Mucosa of rectum (tissue), 2 donors: ENCODE data around the gene GBF1.
"Not testable (repeated sequence)": the region's sequence is repeated elsewhere in the genome, so short reads cannot be mapped to it uniquely, and the experiment has no call there.

Source experiments
- H3K27ac ChIP-seq, 2 donors: one replicate each; pipeline ENCODE4 v1.7.0; 2013; ENCODE audit warnings: inconsistent platforms in 2 of 2, low read depth in 2 of 2, low read length in 2 of 2
- H3K27me3 ChIP-seq, 2 donors: one replicate each; pipeline ENCODE4 v1.7.0; 2013; ENCODE audit warnings: low read length in 2 of 2; ENCODE audit not compliant: control insufficient read depth in 2 of 2, insufficient read depth in 2 of 2
- H3K36me3 ChIP-seq, 2 donors: one replicate each; pipeline ENCODE4 v1.7.0; 2013; ENCODE audit warnings: low read length in 2 of 2; ENCODE audit not compliant: control insufficient read depth in 2 of 2, insufficient read depth in 2 of 2
- H3K4me1 ChIP-seq, 2 donors: one replicate each; pipeline ENCODE4 v1.7.0; 2013; ENCODE audit warnings: low read length in 2 of 2, mild to moderate bottlenecking in 1 of 2; ENCODE audit not compliant: control insufficient read depth in 2 of 2, insufficient read depth in 2 of 2
- H3K4me3 ChIP-seq, 2 donors: one replicate each; pipeline ENCODE4 v1.7.0; 2013; ENCODE audit warnings: low read length in 2 of 2
- H3K9ac ChIP-seq, 2 donors: one replicate each; pipeline ENCODE4 v1.7.0; 2013; ENCODE audit warnings: low read length in 2 of 2, low read depth in 1 of 2, mild to moderate bottlenecking in 1 of 2
- H3K9me3 ChIP-seq, 2 donors: one replicate each; pipeline ENCODE4 v1.7.0; 2013; ENCODE audit warnings: low read length in 2 of 2; ENCODE audit not compliant: control insufficient read depth in 2 of 2
- donor health status: healthy.
- donor health status: Normal muscosa, but diverticular disease.

GBF1 gene

DNA sequence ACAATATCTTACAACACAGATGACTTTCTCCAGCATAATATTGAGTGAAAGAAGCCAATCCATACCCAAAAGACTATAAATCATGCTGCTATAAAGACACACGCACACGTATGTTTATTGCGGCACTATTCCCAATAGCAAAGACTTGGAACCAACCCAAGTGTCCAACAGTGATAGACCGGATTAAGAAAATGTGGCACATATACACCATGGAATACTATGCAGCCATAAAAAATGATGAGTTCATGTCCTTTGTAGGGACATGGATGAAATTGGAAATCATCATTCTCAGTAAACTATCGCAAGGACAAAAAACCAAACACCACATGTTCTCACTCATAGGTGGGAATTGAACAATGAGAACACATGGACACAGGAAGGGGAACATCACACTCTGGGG lies 63.0 kb downstream of the GBF1 start:
- not testable (repeated sequence) for H3K9me3 ChIP-seq, H3K4me1 ChIP-seq, H3K4me3 ChIP-seq, H3K27ac ChIP-seq, H3K27me3 ChIP-seq, H3K9ac ChIP-seq, H3K36me3 ChIP-seq

DNA sequence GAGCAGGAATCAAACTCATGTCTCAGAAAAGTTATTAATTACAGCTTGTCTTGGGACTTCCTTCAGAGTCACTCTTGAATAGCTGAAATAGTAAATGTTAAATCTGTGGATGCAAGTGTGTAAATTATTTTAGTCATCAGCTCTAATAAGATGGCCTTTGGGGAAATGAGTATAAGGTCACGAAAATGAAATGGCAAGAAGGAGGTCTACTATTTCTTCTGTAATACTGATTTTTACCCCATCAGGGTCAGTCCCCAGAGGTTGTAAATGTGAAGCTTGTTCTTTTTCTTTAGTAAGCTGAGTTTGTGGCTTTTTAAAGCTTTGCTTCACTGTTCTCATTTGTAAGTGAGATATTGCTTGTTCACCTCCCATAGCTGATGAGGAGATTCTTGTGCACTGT lies 63.9 kb downstream of the GBF1 start:
- Histone ChIP-seq H3K4me1 (peaks cover 0 to 4% of the 10 kb centered on the region in 2 donors), H3K4me3 (no peak overlapping the region), H3K9me3 (no peaks in the 10 kb centered on the region), H3K27me3 (no peaks in the 10 kb centered on the region), H3K27ac (no peak overlapping the region), H3K36me3 (peaks cover 0 to 3% of the 10 kb centered on the region in 2 donors), H3K9ac (no peak overlapping the region)

DNA sequence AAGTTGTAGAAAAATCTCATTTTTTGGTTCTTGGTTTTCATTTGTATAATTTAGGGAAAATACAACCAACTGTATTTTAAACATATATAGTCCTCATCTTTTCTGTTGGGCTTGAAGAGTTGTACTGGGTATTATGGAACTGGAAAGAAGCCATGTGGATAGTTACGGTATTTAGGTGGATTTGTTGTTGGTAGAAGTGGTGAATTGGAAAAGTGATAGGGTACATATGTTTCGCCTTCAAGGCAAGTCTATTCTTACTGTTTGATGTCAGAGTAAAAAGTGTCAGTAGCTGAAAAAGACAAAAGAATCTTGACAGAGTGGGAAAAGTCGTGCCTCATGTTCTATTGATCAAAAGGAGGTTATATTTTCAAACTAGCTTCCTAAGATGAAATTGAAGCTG lies 64.6 kb downstream of the GBF1 start:
- Histone ChIP-seq H3K9ac (no peak overlapping the region), H3K9me3 (no peaks in the 10 kb centered on the region), H3K27me3 (no peaks in the 10 kb centered on the region), H3K4me1 (peaks cover 0 to 4% of the 10 kb centered on the region in 2 donors), H3K4me3 (no peak overlapping the region), H3K27ac (peak overlapping the region in 1 of 2 donors; percentile 18), H3K36me3 (peaks cover 0 to 10% of the 10 kb centered on the region in 2 donors)

DNA sequence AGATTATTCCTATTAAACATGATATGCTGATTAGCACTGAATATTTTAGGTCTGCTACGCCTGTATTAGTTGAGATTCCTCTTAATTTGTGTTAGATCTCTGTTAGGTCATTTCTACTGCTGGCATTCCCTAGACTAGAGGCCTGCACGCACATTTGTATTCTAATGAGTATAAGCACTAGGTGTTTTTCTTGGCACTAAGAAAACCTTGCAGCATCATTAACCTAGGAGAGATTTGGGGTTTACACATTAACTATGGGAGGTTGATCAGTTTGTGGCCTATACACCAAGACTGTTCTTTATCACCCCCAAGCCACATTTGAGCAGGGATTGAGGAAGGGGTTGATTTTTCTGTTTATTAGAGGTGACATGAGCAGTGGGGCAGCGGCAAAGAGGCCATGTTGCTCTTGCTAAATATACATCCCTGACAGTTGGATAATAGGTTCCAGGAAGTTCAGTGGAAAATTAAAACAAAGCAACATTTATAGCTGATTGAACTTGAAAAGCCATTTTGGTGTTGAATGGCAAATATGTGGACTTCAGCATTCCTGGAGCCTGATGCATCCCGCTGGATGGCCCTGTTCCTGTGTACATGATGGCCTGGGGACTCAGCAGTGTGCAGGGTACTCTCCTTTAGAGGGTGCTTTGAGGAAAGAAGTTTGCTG lies 65.2 kb downstream of the GBF1 start:
- no peaks in the 10 kb centered on the region for H3K9me3 ChIP-seq
- peaks cover 0 to 13% of the 10 kb centered on the region in 2 donors for H3K36me3 ChIP-seq
- H3K4me3 ChIP-seq = no peak overlapping the region
- peak overlapping the region in 1 of 2 donors; percentile 18 for H3K27ac ChIP-seq
- H3K9ac ChIP-seq = no peak overlapping the region
- peaks cover 0 to 4% of the 10 kb centered on the region in 2 donors for H3K4me1 ChIP-seq
- H3K27me3 ChIP-seq = no peaks in the 10 kb centered on the region

DNA sequence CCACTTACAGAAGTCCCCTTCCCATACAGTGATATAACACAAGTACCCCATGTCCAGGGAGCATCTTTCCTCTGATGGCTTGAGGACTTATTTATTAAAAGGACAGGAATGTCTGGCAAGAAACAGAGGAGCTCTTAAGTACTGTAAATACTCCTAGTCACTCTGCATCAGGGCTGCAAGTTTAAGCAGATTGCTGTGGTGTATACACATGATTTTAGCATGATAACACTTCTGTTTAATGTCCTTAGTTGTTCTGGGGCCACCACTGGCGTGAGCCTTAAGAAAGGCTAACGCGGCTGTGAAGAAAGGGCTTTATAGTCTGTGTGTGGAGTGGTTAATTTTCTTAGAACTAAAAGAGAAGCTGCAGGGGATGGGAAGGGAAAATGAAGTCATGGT lies 65.7 kb downstream of the GBF1 start:
- H3K27ac ChIP-seq = no peak overlapping the region
- H3K36me3 ChIP-seq = peaks cover 0 to 13% of the 10 kb centered on the region in 2 donors
- no peaks in the 10 kb centered on the region for H3K27me3 ChIP-seq
- H3K9ac ChIP-seq = no peak overlapping the region
- peaks cover 0 to 4% of the 10 kb centered on the region in 2 donors for H3K4me1 ChIP-seq
- H3K9me3 ChIP-seq = no peaks in the 10 kb centered on the region
- H3K4me3 ChIP-seq = no peak overlapping the region

DNA sequence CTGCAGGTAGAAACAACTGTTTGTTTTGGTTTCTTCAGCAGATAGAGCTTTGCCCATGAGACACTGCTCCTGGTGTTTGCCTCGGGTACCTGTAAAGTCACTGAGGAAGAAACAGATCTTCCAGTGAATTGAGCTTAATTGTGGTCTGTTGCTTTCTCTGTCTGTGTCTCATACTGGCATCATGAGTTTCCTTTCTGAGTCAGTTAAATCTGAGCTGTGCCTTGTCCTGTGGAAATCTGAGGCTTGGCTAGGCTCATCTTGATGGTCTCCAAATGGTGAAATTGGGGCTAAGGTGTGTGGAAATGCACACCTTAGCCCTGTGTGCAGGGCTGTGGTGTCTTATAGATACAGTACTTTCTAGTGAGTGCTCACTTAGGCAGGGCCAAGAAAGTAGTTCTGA lies 67.4 kb downstream of the GBF1 start:
- H3K27me3 ChIP-seq = no peaks in the 10 kb centered on the region
- no peak overlapping the region for H3K9ac ChIP-seq
- no peak overlapping the region for H3K27ac ChIP-seq
- H3K36me3 ChIP-seq = peaks cover 0 to 9% of the 10 kb centered on the region in 2 donors
- no peak overlapping the region for H3K4me3 ChIP-seq
- H3K4me1 ChIP-seq = peaks cover 0 to 4% of the 10 kb centered on the region in 2 donors
- H3K9me3 ChIP-seq = no peaks in the 10 kb centered on the region

DNA sequence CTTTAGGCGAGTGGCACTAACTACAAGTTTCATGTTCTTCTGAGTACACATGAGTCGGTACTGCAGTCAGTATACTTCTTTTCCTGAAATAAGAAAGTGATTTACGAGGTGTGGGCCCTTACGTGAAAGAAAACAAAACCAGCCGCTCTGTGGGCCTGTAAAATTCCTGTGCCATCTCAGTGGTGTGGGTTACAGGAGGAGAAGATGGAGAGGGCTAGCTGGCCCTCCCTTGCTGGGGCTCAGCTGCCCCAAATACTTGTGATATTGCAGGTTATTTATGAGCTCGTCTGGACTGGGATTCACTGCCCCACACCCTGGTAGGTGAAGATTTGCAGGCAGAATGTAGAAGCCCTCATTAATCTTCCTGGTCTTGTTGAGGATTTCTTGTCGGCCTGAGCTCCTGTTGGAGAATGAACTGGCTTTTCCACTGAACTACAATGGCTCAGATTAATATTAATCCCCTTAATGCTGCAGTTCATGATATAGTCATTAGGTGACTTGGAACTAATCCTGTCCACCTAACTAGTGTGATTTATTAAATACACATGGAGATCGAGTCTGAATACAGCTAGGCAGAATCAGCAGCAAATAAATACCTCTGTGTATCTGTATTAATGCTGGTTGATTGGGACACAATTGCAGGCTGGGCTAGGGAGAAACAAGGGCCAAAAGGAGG lies 68.0 kb downstream of the GBF1 start:
- Histone ChIP-seq H3K27me3 (no peaks in the 10 kb centered on the region), H3K36me3 (peaks cover 0 to 9% of the 10 kb centered on the region in 2 donors), H3K9ac (no peak overlapping the region), H3K4me1 (peaks cover 0 to 4% of the 10 kb centered on the region in 2 donors), H3K4me3 (no peak overlapping the region), H3K9me3 (no peaks in the 10 kb centered on the region), H3K27ac (no peak overlapping the region)

DNA sequence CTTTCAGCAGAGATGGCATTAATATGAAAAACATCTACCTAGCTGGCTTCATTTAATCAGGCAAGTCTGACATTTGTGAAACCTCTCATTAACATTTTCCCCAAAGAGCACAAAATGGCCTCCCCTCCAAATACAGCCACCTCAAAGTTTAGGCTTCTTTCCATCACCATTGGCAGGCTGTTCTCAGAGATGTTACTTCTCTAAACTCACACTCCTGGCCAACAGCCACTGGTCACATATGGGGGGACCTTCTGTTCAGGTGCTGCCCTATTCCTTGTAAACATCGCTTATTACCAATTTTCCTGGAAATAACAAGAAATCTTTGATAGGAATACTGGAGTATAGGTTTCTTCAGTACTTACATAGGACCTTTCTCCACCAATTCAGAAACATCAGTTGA lies 69.5 kb downstream of the GBF1 start:
- Histone ChIP-seq H3K9me3 (no peaks in the 10 kb centered on the region), H3K4me1 (peaks cover 0 to 4% of the 10 kb centered on the region in 2 donors), H3K27me3 (no peaks in the 10 kb centered on the region), H3K9ac (no peak overlapping the region), H3K36me3 (peaks cover 0 to 9% of the 10 kb centered on the region in 2 donors), H3K27ac (no peak overlapping the region), H3K4me3 (no peak overlapping the region)

DNA sequence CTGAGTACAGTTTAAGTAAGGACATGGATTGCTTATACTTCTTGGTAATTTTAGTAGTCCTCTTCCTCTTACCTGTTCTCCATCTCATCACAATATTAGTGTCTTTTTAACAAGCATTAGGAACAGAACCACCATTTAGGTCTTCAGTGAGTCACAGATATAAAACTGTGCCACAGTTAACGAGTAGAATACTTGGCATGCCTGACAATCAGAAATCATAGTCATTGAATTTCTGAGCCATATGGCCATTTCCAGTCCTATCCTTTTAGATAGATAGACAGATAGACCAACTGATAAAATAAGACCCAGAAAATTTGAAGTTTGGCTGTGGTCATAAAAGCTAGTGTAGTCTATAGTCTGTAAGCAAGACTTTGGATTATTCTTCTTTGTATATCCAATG lies 71.1 kb downstream of the GBF1 start:
- Histone ChIP-seq H3K27ac (no peak overlapping the region), H3K36me3 (peaks cover 0 to 9% of the 10 kb centered on the region in 2 donors), H3K4me1 (peaks cover 0 to 4% of the 10 kb centered on the region in 2 donors), H3K9me3 (no peaks in the 10 kb centered on the region), H3K9ac (no peak overlapping the region), H3K27me3 (no peaks in the 10 kb centered on the region), H3K4me3 (no peak overlapping the region)

DNA sequence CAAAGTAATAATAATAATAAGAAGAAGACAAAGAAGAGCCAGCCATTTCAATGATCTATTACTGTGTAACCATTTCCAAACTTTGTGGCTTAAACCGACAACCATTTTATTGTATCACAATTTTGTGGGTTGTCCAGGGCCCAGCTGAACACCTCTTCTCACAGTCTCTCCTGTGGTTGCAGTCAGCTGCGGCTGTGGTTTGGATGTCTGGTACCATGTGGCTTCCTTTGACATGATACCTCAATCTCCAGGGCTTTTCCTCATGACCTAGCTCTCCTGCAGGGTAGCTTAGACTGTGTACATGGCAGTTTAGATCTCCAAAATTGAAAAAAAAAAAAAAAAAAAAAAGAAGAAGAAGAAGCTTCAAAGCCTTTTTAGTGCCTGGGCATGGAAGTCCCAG lies 77.6 kb downstream of the GBF1 start:
- no peak overlapping the region for H3K9ac ChIP-seq
- no peaks in the 10 kb centered on the region for H3K9me3 ChIP-seq
- no peak overlapping the region for H3K27ac ChIP-seq
- no peaks in the 10 kb centered on the region for H3K4me1 ChIP-seq
- no peaks in the 10 kb centered on the region for H3K27me3 ChIP-seq
- peaks cover 0 to 3% of the 10 kb centered on the region in 2 donors for H3K36me3 ChIP-seq
- no peak overlapping the region for H3K4me3 ChIP-seq
